IPS DF 4.7 (cell line): ENCODE data around the gene DPP6.

Experiments
- DNase-seq: peaks from one replicate; pipeline ENCODE4 v3.0.0-alpha.2; 2013; ENCODE audit warnings: low spot score; ENCODE audit errors: extremely low read depth

DPP6 gene

DNA sequence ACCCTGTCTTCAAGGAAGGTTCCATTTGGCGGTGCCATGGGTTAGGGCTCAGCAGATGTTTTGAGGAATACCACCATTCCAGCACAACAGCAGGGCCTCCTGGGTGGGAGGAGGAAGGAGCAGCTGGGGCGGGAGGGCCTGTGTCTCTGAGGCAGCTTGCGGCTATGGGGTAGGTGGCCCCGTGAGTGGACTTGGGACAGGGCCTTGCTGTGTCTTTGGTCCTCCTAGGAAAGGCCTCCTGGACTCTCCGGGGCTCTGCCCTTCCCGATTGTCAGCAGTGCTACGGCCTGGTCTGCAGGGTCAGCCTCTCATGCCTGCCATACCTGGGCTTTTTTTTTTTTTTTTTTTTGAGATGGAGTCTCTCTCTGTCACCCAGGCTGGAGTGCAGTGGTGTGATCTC lies 854.0 kb downstream of the DPP6 start:
- DNase-seq = no peak

DNA sequence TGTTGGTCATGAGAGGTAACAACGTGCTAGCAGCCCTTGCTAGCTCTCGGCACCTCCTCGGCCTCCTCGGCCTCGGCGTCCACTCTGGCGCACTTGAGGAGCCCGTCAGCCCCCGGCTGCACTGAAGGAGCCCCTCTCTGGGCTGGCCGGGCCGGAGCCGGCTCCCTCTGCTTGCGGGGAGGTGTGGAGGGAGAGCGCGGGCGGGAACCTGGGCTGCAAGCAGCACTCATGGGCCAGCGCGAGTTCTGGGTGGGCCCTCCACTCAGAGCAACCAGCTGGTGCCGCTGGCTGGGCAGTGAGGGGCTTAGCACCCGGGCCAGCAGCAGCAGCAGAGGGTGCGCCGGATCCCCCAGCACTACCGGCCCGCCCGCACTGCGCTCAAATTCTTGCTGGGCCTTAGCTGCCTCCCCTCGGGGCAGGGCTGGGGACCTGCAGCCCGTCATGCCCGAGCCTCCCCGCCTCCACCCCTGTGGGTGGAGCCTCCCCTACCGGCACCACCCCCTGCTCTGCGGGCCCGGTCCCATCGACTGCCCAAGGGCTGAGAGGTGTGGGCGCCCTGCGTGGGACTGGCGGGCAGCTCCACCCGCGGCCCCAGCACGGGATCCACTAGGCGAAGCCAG lies 854.6 kb downstream of the DPP6 start:
- DNase-seq = no peak

DNA sequence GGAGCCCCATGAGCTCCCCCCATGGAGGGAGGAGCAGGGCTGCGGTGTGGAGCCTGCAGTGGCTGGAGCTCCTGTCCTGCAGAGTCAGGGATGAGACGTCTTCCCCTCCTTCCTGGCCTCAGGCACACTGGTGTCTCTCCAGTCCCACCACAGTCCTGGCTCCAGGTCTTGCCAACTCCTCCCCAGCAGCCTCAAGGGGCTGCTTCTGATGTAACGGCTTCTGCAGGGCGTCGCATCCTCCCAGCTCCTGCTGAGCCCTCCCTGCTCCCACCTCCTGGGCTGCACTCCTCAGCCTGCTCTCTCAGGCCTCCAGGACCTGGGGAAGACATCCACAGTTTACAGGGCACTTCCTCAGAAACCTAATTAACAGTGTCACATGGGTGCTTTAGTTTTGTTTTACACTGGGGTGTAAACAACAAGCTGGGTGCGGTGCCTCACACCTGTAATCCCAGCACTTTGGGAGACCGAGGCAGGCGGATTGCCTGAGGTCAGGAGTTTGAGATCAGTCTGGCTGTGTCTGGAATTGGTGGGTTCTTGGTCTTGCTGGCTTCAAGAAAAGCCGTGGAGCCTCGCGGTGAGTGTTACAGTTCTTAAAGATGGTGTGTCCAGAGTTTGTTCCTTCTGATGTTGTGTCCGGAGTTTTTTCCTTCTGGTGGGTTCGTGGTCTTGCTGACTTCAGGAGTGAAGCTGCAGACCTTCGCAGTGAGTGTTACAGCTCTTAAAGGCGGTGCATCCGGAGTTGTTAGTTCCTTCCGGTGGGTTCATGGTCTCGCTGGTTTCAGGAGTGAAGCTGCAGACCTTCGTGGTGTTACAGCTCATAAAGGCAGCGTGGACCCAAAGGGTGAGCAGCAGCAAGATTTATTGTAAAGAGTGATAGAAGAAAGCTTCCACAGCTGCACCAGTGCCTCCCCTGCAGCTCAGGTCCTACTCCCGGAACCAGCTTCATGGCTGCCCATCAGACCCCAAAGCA lies 855.7 kb downstream of the DPP6 start:
- no peak for DNase-seq

DNA sequence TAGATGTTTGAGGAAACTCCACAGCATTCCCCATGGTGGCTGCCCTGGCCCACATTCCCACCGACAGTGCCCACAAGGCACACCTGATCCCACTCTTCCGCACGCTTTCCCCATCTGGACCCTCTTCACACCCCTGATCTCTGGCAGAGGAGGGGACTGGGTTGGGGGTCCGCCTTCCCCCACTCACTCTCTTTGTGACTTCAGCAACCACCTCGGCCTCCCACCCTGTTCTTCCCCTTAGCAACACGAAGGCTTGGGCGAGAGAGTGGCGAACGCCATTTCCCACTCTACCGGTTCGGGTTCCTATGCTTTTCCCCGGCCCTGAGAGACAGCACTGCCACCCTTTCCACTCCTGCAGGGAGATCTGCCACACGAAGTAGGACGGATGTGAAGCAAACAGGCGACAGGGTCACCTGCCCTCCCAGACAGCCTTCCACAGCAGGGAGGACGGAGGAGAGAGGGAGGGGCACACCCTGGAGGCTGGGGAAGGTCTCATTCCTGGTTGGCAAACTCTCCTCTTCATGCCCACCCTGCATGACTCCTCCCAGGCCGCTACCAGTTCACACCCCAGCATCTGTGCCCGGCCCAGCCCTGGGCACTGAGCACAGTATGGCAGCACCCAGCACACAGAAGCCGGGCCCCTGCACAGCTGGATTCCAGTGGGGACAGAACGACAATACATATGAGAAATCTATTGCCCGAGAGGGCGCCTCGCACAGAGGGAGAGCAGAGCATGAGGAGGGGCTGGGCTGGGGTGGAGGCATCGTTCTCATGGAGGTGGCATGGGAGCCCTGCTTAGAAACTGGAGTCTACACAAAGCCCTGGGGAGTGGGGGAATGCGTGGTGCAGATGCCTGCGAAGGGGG lies 857.3 kb downstream of the DPP6 start:
- DNase-seq = no peak

DNA sequence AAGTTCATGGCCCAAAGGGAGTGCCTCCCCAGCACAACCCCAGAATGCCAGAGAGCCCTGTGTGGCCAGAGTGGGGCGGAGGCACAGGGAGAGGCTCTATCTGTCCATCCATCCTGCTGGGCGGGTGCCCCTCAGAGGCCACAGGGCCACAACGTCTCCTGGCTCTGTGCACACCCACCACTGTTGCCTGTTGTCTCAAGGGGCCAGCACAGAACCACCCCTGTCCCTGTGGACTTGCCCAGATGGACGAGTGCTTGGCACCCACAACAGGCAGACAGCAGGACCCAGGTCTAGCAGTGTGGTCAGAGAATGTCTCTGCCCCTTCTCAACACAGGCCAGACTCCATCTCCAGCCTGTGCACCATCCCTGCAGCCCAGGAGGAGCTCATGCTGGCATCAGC lies 857.9 kb downstream of the DPP6 start:
- DNase-seq = no peak

DNA sequence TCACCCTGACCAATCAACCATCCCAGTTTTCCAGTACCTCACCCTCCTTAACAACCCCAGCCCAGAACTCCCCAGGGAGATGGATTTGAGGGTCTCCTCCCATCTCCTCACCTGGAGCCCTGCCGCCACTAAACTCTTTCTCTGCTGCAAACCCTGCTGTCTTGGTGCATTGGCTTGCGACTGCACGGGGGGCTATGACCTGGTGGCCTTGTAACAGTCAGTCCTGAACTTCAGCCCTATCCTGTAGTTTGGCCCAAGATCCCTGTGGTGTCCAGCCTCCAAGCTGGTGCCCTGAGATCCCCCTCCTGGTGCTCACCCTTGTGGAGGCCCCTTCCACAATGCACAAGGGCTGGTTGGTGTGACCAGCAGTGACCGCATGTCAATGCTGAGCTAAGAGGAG lies 858.8 kb downstream of the DPP6 start:
- no peak for DNase-seq

DNA sequence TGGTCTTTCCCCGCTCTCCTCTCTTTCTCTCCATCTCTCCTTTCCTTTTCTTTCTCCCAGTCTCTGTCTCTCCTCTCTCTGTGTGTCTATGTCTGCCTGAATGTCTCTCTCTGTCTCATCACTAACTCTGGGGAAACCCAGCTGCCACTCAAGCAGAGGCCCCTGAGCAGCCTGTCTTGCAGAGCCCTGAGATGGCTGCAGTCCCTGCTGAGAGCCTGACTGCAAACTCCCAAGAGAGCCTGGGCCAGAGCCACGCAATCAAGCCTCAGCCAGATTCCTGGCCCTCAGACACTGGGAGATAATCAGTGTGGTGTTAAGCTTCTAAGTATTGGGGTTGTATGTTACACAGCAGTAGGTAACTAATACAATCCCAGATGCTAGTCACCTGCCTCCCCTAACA lies 859.2 kb downstream of the DPP6 start:
- no peak for DNase-seq

DNA sequence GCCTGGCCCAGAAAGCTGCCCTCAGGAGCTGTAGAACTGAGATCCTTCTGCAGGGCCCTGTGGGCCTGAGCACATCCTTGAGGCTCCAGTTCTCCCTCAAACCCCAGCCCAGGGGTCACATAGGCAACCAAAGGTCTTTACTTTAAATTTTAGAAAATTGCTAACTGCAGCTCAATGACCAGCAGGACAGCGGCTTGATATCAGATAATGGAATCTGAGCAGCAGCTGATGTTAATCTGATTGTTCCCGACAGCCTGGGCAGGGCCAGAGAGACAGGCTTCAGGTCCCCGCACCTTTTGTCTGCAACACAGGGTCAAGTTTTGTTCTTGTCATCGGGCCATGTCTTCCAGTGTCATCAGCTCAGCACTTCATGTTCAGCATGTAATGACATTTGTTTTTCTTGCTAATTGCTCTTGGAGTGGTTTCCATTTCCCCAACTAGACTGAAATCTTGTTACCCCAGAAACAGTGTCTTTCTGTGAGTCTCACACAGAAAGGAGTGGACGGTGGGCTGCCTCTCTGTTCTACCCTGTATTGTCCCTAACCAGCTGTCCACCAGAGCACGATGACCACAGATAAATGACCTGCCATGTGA lies 859.8 kb downstream of the DPP6 start:
- no peak for DNase-seq

DNA sequence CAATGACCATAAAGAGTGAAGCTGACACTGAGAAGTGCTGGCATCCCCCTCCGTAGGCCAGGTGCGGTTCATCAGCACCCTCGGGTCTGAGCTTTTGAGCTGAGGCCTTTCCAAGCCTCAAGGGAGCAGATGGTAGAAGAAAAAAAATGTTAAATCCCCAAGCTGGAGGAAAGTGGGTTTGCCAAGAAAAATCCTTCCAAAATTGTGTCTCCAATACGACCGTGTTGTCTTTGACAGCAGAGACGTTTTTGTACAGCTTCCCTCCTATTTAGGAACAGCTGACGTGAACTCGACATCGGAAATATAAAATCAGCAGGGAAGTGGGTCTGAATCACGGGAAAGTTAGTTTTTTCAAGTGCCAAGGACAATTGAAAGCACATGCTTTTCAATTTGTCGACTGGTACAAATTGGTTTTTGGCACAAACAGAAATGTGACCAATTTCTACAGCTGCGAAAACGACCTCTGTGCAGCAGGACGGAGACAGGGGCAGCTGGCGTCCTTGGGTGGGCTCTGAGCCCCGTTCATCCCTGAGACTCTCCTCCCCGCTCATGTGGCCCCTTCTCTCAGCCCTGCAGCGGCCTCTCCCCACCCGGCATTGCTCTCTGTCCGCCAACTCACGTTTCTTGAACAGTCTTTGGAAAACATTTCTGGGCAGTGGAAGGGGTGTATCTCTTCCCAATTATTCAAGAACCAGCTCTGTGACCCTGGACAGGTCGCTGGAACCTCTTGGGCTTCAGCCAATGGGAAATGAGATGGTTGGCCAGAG lies 860.9 kb downstream of the DPP6 start:
- no peak for DNase-seq

DNA sequence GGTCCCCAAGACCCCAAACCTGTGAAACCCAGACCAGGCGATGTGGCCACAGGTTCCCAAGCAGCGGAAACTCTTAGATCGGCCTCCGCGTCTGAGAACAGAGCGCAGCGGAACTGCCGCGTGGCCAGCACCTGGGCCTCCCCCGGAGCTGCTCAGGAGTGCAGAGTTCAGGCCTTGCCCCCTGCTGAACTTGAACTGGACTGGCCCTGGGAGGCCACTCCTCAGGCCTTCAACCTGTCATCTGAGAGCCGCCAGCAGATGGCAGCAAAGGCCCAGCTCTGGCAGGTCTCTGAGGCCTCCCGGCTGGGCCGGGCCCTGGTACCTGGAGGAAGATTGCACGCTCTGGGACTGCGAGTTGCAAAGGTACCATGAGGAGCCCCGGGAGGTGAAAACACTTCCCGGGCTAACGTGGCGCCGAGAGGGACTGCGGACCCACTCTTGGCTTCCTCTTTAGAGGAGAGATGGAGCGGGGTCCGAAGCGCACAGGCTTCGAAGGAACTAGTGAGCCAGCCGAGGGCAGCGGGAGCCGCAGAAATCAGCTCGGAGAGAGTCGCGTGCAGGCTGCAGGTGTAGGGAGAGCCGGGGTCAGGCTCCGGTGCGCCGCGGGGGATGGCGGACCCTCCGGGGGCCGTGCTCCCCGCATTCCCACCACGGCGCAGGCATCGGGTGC lies 861.6 kb downstream of the DPP6 start:
- DNase-seq = peak; percentile 58

DNA sequence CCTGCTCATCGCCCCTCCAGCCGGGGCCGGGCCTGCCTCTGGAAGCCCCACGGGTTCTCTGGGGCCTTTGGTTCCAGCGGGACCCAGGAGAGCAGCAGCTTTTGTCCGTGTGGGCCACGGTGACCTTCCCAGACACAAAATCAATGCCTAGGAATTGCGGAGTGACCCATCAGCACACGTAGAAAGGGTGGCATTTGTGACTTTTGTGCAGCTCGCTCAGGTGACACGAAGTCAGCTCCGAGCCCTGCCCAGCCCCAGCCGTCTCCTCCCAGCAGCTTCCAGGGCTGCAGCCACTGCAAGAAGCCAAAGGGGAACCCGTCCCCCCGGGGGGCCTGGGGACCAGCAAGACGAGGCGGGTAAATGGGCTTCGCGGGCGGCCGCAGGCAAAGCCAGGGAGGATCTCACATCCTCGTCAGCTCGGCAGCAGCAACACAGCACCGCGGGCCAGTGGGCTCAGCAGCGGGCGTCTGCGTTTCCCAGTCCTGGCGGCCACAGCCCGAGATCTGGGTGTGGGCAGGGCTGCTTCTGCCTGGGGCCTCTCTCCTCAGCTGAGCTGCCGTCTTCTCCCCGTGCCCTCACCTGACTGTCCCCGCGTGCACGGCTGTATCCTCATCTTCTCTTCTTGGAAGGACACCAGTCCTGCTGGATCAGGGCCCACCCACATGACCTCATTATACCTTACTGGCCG lies 862.3 kb downstream of the DPP6 start:
- no peak for DNase-seq

DNA sequence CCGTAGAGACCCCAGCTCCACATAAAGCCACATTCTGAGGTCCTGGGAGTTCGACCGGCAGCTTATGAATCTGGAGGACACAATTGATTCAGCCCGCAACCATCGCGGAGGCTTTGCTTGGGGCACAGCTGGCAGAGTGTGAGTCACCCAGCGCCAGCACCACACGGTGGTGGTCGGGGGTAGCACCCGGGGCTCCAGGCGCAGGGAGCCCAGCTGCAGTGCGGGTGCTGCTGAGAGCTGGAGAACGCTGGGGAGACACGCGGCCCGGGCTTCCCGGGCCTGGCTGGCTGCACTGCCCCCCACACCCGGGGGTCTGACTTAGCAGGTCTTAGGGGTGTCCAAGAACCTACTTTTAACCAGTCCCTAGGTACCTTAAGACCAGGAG lies 862.8 kb downstream of the DPP6 start:
- no peak for DNase-seq

DNA sequence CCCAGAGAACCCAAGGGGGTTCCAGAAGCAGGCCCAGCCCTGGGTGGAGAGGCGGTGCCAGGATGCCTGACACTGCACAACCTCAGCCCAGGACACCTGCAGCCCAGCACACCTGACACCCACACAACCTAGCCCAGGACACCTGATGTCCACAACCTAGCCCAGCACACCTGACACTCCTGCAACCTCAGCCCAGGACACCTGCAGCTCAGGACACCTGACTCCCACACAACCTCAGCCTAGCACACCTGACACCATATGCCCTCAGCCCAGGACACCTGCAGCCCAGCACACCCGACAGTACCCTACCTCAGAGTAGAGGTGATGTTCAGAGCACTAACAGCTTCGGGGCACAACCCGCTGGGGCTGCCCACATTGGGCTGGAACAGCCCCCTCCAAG lies 863.4 kb downstream of the DPP6 start:
- no peak for DNase-seq

DNA sequence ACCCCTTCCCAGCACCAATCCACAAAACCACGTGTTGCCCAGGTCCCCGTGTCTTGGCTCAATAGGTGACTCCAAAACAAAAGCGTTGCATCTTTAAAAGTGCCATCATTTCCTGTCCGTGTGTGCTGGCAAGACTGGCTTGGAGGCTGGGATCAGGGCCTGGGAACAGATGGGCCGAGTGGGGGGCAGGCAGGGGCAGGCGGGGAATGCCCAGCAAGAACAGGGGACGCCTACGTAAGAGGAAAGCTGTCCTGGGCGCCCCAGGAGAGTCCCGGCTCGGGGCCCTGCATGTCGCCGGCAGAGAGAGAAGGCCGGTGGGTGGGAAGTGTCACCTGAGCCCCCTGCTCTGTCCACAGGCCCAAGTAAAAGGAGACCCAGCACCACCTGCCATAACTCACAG lies 864.2 kb downstream of the DPP6 start:
- DNase-seq = no peak

DNA sequence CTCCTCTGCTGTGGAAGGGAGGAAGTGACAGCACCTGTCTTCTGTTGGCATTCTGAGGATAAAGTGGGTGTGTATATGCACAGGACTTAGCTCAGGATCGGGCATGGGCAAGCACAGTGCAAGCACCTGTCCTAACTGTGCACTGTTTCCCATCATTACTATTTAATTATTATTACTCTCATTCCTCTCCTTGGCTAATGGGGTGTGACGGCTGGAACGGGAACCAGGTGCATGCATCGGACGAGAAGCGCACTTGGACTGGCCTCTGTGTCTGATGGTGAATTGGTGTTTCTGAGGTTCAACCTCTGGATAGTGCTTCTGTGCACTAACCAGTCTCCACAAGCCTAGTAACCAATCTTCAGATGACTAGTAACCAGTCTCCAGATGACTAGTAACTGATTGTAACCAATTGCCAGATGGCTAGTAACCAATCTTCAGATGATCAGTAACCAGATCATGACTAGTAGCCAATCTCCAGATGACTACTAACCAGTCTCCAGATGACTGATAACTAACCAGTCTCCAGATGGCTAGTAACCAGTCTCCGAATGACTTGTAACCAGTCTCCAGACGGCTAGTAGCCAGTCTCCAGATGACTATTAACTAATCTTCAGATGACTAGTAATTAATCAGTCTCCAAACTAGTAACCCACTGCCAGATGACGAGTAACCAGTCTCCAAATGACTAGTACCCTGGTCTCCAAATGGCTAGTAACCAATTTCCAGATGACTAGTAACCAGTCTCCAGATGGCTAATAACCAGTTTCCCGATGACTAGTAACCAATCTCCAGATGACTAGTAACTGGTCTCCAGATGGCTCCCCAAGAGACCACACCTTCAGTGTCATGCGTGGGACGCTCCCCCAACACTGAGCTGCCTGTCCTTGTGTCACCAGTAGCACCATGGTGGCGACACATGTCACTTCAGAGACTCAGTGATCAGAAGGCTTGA lies 864.9 kb downstream of the DPP6 start:
- DNase-seq = no peak

DNA sequence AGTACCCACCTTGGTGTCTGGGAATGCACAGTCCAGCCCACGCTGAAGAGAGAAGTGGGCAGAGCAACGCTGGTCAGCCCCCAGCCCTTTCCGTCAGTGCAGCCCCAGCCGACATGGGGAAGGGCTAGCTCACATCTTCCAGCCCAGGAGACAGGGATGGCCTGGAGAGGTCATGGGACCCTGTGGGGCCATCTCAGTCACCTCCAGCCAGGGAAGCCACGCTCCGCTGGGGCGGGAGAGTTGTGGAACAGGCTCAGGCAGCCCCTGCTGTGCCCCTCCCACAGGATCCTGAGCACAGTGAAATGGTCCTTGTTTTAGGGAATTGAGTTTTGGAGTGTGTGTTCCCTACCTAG lies 865.6 kb downstream of the DPP6 start:
- no peak for DNase-seq

DNA sequence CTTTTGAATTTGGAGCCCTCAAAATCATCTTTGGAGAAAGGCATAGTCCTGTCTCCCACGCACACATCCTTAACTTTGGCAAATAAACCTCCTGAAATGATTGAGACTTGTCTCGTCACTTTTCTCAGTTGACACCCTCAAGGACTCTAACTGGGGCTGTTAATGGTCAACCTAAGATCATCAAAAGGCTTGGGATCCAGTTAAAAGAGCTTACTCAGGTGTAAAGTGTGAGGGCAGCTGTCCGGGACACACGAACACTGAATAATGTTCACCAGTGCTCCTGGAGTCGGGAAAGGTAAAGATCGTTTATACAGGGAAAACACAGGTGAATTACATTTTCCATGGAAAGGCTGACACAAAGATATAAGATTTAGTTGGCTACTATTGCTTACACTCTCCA lies 866.1 kb downstream of the DPP6 start:
- DNase-seq = no peak

DNA sequence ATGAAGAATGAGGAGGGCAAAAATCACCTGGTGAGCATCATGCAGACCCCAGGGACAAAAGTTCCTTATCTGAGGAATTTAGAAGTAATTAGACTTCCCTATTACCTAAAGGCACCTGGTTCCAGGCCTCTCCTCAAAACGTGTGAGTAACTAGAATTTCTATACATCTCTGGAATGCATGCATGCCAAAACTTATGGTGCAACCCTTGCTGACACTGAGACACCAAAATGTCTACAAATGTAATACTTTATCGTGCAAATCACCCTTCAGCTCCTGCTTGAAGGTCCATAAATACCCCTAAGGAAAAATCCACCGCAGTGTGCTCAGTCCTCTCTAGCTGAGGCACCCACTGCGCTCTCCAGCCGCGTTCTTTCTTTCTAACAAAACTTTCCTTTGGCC lies 866.5 kb downstream of the DPP6 start:
- DNase-seq = no peak
